Kidney (tissue), 14 donors: ENCODE measurements around the gene NPR2. TPM values are rescaled to one million over a fixed set of nuclear protein-coding genes. Genes with fewer than 3 reads are reported as not detected.

Experiments
- DNase-seq, 5 donors: peaks; one replicate each; pipeline ENCODE4 v3.0.0-alpha.2; 2013 to 2020
- FAIRE-seq: peaks from 2 replicates; lab custom pipeline; 2012; peaks lifted over from hg19 to GRCh38; lab: Jason Lieb, UNC
- H3K27ac ChIP-seq, 2 donors: one replicate each; pipeline ENCODE4 v1.7.0; 2013; ENCODE audit warnings: low read depth in 2 of 2, low read length in 2 of 2, inconsistent platforms in 1 of 2
- H3K27me3 ChIP-seq: one replicate; pipeline ENCODE4 v1.7.1; 2013; ENCODE audit warnings: low read length, inconsistent platforms; ENCODE audit not compliant: control insufficient read depth, insufficient read depth
- H3K36me3 ChIP-seq, 3 donors: one replicate each; pipeline versions ENCODE4 v1.7.0 to v1.7.1; 2013; ENCODE audit warnings: low read length in 3 of 3, control low read depth in 1 of 3, inconsistent platforms in 1 of 3; ENCODE audit not compliant: insufficient read depth in 3 of 3, control insufficient read depth in 2 of 3
- H3K4me1 ChIP-seq, 3 donors: one replicate each; pipeline versions ENCODE4 v1.7.0 to v1.7.1; 2013; ENCODE audit warnings: low read length in 3 of 3, inconsistent platforms in 1 of 3, low read depth in 1 of 3; ENCODE audit not compliant: control insufficient read depth in 2 of 3, insufficient read depth in 2 of 3
- H3K4me3 ChIP-seq, 3 donors: one replicate each; pipeline versions ENCODE4 v1.7.0 to v1.8.1; 2013; ENCODE audit warnings: low read length in 3 of 3, control low read depth in 1 of 3, inconsistent platforms in 1 of 3
- H3K9ac ChIP-seq, 3 donors: one replicate each; pipeline versions ENCODE4 v1.7.0 to v1.7.1; 2013; ENCODE audit warnings: low read length in 3 of 3, control low read depth in 1 of 3, inconsistent platforms in 1 of 3
- H3K9me3 ChIP-seq, 3 donors: one replicate each; pipeline versions ENCODE4 v1.7.0 to v1.7.1; 2013; ENCODE audit warnings: low read length in 3 of 3, control low read depth in 1 of 3, inconsistent platforms in 1 of 3; ENCODE audit not compliant: control insufficient read depth in 2 of 3, insufficient read depth in 1 of 3
- intact Hi-C: fragments of 100-400 bp; cut with DNase I; formaldehyde crosslinking; loops from one replicate; pipeline ENCODE4 v1.11.1; 2022
- polyA plus RNA-seq: library from polyadenylated mRNA; stranded (reverse); fragments of 350-450 nt; fragmentation: Illumina TruSeq; extraction: RNeasy Lipid Tissue Mini Kit (QIAGEN cat#74804); gene quantifications from one replicate; pipeline ENCODE4 v1.2.3, GENCODE V29; 2014; ENCODE audit warnings: low read depth, low replicate concordance; ENCODE audit not compliant: insufficient read depth
- total RNA-seq: library from RNA; stranded (reverse); fragmentation: NEBNext Ultra II Directional; extraction: Animal tissue kit (Norgen Biotek cat#: 25700); gene quantifications from one replicate; pipeline ENCODE4 v1.2.1, GENCODE V29; 2021
- TF ChIP-seq, protein P1 (sequence below): IDR thresholded peaks from 3 replicates; pipeline ENCODE4 v1.5.1; 2012; ENCODE audit warnings: mild to moderate bottlenecking, moderate library complexity, borderline replicate concordance; ENCODE audit not compliant: insufficient read depth; ENCODE audit errors: extremely low read depth
- donor health status: control.
- donor health status: control.
- donor health status: control.
- donor health status: control.
- donor health status: control.
- donor health status: DM: yes; HTN: yes; CAD: no.
- donor health status: Normal renal cell carcinoma (clear cell type).

Gene NPR2
- total and polyA plus RNA-seq, 2 donors from 2014 or later, result 11.4 to 17.0 TPM

DNA sequence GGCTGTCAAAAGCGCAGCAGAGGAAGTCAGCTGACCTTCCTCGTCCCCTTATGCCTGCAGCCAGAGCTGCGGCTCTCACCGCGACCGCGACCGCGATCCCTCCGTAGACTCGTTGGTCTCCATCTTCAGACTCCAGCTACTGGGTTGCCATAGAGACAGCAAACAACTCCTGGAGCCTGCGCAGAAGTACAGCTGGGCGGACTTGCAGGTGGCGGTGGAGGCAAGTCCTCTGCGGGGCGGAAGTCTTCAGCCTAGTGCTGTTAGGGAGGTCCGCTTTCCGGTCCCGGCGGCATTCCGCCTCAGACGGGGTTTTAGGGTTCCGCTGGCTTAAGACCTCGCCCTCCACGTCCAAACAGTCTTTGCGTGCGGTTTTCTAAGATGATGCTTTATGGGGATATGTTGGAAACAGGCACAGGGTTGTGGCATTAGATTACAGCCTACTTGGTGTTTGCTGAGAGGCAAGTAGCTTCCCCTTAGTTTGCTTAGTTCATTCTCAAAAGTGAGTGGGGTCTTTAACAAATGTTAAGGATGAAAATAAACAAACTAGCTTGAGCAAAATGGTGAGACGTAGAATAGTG is 20.7 kb downstream of the NPR2 start, which contains the start of gene SPAG8:
Gene SPAG8 (minus strand): TSS at position 238 of the 578 bp plus-strand sequence. CDS start 115 bp downstream, at position 123.
- H3K27me3 ChIP-seq, result no peaks in the 10 kb centered on the region
- H3K4me1 ChIP-seq, result peaks cover 0 to 27% (median 17%) of the 10 kb centered on the region in 3 donors
- peak within 1 kb of the TSS; percentile 48 to 77 (median 70) for H3K9ac ChIP-seq
- DNase-seq (peak; percentile 95 to 98 (median 97)), FAIRE-seq (no peak)
- peak within 1 kb of the TSS; percentile 82 to 93 (median 82) for H3K4me3 ChIP-seq
- peaks cover 0 to 9% (median 6%) of the 10 kb centered on the region in 3 donors for H3K36me3 ChIP-seq
- intact Hi-C loops, result no loop called here
- peak within 1 kb of the TSS; percentile 44 to 98 for H3K27ac ChIP-seq
- TF ChIP-seq, protein P1, sequence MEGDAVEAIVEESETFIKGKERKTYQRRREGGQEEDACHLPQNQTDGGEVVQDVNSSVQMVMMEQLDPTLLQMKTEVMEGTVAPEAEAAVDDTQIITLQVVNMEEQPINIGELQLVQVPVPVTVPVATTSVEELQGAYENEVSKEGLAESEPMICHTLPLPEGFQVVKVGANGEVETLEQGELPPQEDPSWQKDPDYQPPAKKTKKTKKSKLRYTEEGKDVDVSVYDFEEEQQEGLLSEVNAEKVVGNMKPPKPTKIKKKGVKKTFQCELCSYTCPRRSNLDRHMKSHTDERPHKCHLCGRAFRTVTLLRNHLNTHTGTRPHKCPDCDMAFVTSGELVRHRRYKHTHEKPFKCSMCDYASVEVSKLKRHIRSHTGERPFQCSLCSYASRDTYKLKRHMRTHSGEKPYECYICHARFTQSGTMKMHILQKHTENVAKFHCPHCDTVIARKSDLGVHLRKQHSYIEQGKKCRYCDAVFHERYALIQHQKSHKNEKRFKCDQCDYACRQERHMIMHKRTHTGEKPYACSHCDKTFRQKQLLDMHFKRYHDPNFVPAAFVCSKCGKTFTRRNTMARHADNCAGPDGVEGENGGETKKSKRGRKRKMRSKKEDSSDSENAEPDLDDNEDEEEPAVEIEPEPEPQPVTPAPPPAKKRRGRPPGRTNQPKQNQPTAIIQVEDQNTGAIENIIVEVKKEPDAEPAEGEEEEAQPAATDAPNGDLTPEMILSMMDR, result no peak
- H3K9me3 ChIP-seq, result no peaks in the 10 kb centered on the region

DNA sequence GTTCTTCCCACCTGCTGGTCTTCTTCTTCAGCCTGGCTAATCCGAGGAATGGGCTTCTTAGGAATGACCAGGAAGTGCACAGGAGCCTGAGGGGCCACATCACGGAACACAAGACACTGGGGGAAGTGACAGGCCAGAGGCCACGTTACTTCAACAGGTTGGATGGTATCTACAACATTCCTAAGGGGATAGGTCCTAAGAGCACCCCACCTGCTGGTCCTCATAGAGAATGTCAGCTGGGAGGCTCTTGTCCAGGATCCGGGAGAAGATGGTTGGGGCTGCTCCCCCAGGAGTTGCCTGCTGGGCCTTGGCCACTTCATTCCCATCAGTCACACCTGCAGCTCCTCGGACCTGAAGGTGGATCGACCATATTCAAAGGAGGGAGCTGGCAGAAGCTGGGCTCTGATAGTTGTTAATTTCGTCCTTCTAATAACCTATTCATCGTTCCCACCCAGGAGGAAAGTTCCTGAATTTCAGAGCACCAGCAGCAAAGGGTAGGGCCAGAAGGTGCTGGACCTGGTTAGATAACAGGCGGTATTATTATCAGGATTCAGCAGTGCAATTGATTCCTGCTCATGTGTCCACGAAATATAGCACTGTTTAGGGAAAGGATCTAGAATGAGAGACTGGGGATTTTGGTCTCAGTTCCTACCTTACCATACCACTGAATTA is 22.2 kb downstream of the NPR2 start:
- intact Hi-C loops, result no loop called here

DNA sequence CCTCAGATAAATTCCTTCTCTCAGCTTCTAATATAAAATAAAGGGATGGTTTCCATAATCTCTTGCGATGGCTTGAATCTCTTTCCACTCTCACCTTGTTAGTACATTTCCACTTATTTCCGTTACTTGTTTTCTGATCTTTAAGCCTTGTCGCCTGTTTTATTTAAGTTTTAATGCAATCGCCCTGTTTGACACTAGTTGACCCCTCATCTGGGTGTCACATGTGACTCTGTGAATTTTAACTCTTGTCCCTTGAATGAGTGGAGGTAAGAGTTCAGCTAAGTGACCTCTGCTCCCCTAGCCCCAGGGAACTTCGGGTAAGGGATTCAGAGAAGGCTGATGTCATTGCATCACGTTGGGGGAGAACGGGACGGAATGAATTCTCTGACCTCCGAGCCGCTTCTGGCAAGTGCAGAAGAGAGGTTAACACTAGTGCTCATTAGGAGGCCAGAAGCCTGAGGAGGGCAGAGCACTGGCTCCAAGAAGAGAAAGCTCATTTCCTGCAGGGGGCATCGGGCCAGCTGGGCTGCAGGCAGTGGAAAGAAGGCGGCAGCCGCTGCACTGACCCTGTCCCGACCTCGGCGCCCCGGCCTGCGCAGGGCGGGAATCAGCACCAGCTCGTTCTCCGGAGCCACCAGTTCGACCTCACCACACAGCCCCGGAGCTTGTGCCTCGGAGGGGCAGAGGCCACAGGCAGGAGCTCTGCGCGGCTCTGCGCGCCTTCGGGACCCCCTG is 22.9 kb downstream of the NPR2 start:
- intact Hi-C loops, result no loop called here
- Histone ChIP-seq H3K4me3 (peak overlapping the region; percentile 55 to 71 (median 65)), H3K27ac (peak overlapping the region; percentile 98 to 99), H3K27me3 (no peaks in the 10 kb centered on the region), H3K36me3 (peaks cover 0 to under 1% (median 0%) of the 10 kb centered on the region in 3 donors), H3K4me1 (peaks cover 0 to 27% (median 17%) of the 10 kb centered on the region in 3 donors), H3K9me3 (no peaks in the 10 kb centered on the region), H3K9ac (peak overlapping the region; percentile 37 to 87 (median 82))
- DNase-seq (peak; percentile 72 to 94 (median 82)), FAIRE-seq (no peak)
- TF ChIP-seq, protein P1, result peak; percentile 2

More for the DNA sequence above, 22.2 kb downstream of the NPR2 start:
- Histone ChIP-seq H3K9ac (peak overlapping the region in 1 of 3 donors; percentile 82), H3K27ac (peak overlapping the region; percentile 98 to 99), H3K27me3 (no peaks in the 10 kb centered on the region), H3K9me3 (no peaks in the 10 kb centered on the region), H3K4me1 (peaks cover 0 to 27% (median 17%) of the 10 kb centered on the region in 3 donors), H3K4me3 (peak overlapping the region in 2 of 3 donors; percentile 42 to 65), H3K36me3 (peaks cover 0 to 2% (median 0%) of the 10 kb centered on the region in 3 donors)
- no peak for FAIRE-seq
- peak in 2 of 5 donors; percentile 47 to 61 for DNase-seq
- TF ChIP-seq, protein P1, result no peak
